Neuronal stem cell (in vitro differentiated cells): Measurements from ENCODE around the gene FHIT.

Experiments
- DNase-seq: peaks from one replicate; pipeline ENCODE4 v3.0.0-alpha.2; 2013; ENCODE audit warnings: low spot score
- H2AFZ ChIP-seq: one replicate; pipeline ENCODE4 v1.6.1; 2013; ENCODE audit warnings: mild to moderate bottlenecking, low read length, inconsistent platforms
- H2AK5ac ChIP-seq: 2 replicates; pipeline ENCODE4 v1.6.1; 2013; ENCODE audit warnings: low read depth, mild to moderate bottlenecking, inconsistent platforms, low read length, moderate library complexity, mixed read lengths
- H2BK120ac ChIP-seq: 2 replicates; pipeline ENCODE4 v1.6.1; 2013; ENCODE audit warnings: low read depth, mild to moderate bottlenecking, inconsistent platforms, low read length, moderate library complexity, mixed read lengths
- H2BK12ac ChIP-seq: one replicate; pipeline ENCODE4 v1.6.1; 2013; ENCODE audit warnings: low read length, inconsistent platforms
- H2BK15ac ChIP-seq: 2 replicates; pipeline ENCODE4 v1.6.1; 2013; ENCODE audit warnings: mild to moderate bottlenecking, low read length, inconsistent platforms, mixed read lengths
- H2BK5ac ChIP-seq: one replicate; pipeline ENCODE4 v1.6.1; 2013; ENCODE audit warnings: inconsistent platforms, mild to moderate bottlenecking, low read length, moderate library complexity
- H3K14ac ChIP-seq: one replicate; pipeline ENCODE4 v1.6.1; 2013; ENCODE audit warnings: low read length, inconsistent platforms
- H3K18ac ChIP-seq: 2 replicates; pipeline ENCODE4 v1.6.1; 2013; ENCODE audit warnings: low read length, inconsistent platforms
- H3K23ac ChIP-seq: 2 replicates; pipeline ENCODE4 v1.6.1; 2013; ENCODE audit warnings: low read depth, mild to moderate bottlenecking, mixed read lengths, low read length, inconsistent platforms; ENCODE audit not compliant: poor library complexity
- H3K27ac ChIP-seq: replicated peaks from 3 replicates; pipeline ENCODE4 v1.5.1; 2013; ENCODE audit warnings: low read length, inconsistent platforms
- H3K27me3 ChIP-seq, 3 experiments: 2 replicates each; pipeline ENCODE4 v1.6.1; 2013; ENCODE audit warnings: low read length in 3 of 3, mild to moderate bottlenecking in 2 of 3, inconsistent platforms in 1 of 3, low read depth in 1 of 3, mixed read lengths in 1 of 3, moderate library complexity in 1 of 3; ENCODE audit not compliant: control insufficient read depth in 3 of 3, insufficient read depth in 3 of 3
- H3K36me3 ChIP-seq, 2 donors: replicated peaks in 1 of 2; 2 replicates each; pipeline ENCODE4 v1.6.1; 2013; ENCODE audit warnings: low read length in 2 of 2; ENCODE audit not compliant: control insufficient read depth in 2 of 2, insufficient read depth in 2 of 2
- H3K4ac ChIP-seq: 2 replicates; pipeline ENCODE4 v1.6.1; 2013; ENCODE audit warnings: inconsistent platforms, mild to moderate bottlenecking, low read length, moderate library complexity
- H3K4me1 ChIP-seq, 2 donors: 1 replicate in 1 of 2; 2 replicates in 1 of 2; pipeline ENCODE4 v1.6.1; 2013; ENCODE audit warnings: low read length in 2 of 2, low read depth in 1 of 2; ENCODE audit not compliant: control insufficient read depth in 2 of 2, insufficient read depth in 1 of 2
- H3K4me2 ChIP-seq: one replicate; pipeline ENCODE4 v1.6.1; 2013; ENCODE audit warnings: mild to moderate bottlenecking, low read length, inconsistent platforms; ENCODE audit not compliant: insufficient read depth, poor library complexity, severe bottlenecking
- H3K4me3 ChIP-seq, 2 donors: 2 replicates each; pipeline ENCODE4 v1.5.1; 2013; ENCODE audit warnings: low read length in 2 of 2, mild to moderate bottlenecking in 2 of 2, inconsistent platforms in 1 of 2, moderate library complexity in 1 of 2
- H3K79me1 ChIP-seq: one replicate; pipeline ENCODE4 v1.6.1; 2013; ENCODE audit warnings: low read depth, mild to moderate bottlenecking, inconsistent platforms, low read length, moderate library complexity
- H3K9ac ChIP-seq: one replicate; pipeline ENCODE4 v1.6.1; 2013; ENCODE audit warnings: mild to moderate bottlenecking, low read depth, low read length, inconsistent platforms; ENCODE audit not compliant: poor library complexity
- H3K9me3 ChIP-seq, 2 donors: replicated peaks in 1 of 2; 2 replicates each; pipeline versions ENCODE3 to v1.6.1; 2013; ENCODE audit warnings: low read length in 2 of 2, mild to moderate bottlenecking in 2 of 2, inconsistent platforms in 1 of 2, low read depth in 1 of 2, mixed read lengths in 1 of 2, moderate library complexity in 1 of 2; ENCODE audit not compliant: control insufficient read depth in 2 of 2, insufficient read depth in 1 of 2
- H4K8ac ChIP-seq: one replicate; pipeline ENCODE4 v1.6.1; 2013; ENCODE audit warnings: low read depth, mild to moderate bottlenecking, inconsistent platforms, low read length, moderate library complexity
- H4K91ac ChIP-seq: one replicate; pipeline ENCODE4 v1.6.1; 2013; ENCODE audit warnings: low read length, low read depth, mild to moderate bottlenecking, inconsistent platforms; ENCODE audit not compliant: poor library complexity
- WGBS, 2 donors: extraction: QIAGEN DNeasy Blood & Tissue Kit; methylation state at CpG; one replicate each; pipeline ENCODE4 v1.1.7; 2013; ENCODE audit warnings: missing lambda C conversion rate in 2 of 2, mixed read lengths in 1 of 2; ENCODE audit not compliant: insufficient read length in 2 of 2, insufficient replicate concordance in 1 of 2; ENCODE audit errors: extremely low coverage in 2 of 2; 5-methylcytosine and 5-hydroxymethylcytosine counted together

Gene FHIT

GRCh38 chr3:60160822-60161748, 1090.2 kb downstream of the FHIT start:
- Histone ChIP-seq H3K9me3 (no peaks in the 10 kb centered on the region), H4K8ac (no peak overlapping the region), H3K4me3 (no peak overlapping the region), H2BK5ac (no peak overlapping the region), H3K36me3 (no peaks in the 10 kb centered on the region), H2BK12ac (no peak overlapping the region), H2AK5ac (no peak overlapping the region), H3K27ac (no peak overlapping the region), H3K23ac (no peak overlapping the region), H4K91ac (no peak overlapping the region), H3K27me3 (peaks cover 0 to 5% (median 0%) of the 10 kb centered on the region in 3 experiments), H3K4me1 (no peaks in the 10 kb centered on the region), H3K9ac (no peak overlapping the region), H3K79me1 (no peaks in the 10 kb centered on the region), H3K4me2 (no peak overlapping the region), H2BK120ac (no peak overlapping the region), H3K14ac (no peak overlapping the region), H3K18ac (no peak overlapping the region), H3K4ac (no peak overlapping the region), H2AFZ (no peak overlapping the region), H2BK15ac (no peak overlapping the region)
- no peak for DNase-seq
- no CpG with 5 or more reads among the region's 11 CpGs for WGBS, 2 donors

DNA sequence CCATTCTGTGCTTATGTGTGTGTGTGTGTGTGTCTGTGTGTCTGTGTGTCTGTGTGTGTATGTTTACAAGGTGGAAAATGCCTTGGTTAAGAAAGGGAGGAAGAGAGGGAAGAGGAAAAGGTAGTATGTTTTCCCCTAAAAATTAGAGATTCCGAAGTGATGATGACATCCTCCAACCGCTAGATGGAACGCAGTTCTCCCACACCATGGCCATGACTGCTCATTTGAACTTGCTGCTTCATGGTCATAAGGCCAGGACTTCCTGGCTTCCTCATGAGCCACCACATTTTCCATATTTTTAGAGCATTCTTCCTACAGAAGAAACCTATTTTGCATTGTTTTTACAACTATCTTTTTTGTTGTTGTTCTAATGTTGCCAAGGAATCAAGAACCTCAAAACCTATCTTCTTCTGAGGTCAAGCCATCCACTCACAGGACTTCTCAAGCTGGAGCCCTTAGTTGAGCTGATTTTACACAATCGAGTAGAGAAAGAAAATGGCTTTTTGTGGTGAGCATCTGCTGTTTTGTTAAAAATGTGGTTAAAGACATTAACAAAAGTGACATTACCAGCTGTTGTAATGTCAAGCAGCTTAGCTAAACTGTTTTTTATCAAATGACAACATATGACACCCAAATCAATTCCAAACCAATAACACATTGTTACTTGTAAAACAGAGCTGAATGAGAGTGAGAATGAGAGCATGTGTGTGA, 1091.0 kb downstream of the FHIT start:
- DNase-seq, result no peak
- Histone ChIP-seq H3K4me3 (no peak overlapping the region), H3K36me3 (no peaks in the 10 kb centered on the region), H2AK5ac (no peak overlapping the region), H2BK15ac (no peak overlapping the region), H2BK5ac (no peak overlapping the region), H3K4me2 (no peak overlapping the region), H3K9ac (no peak overlapping the region), H3K9me3 (no peaks in the 10 kb centered on the region), H3K18ac (no peak overlapping the region), H3K27me3 (peaks cover 0 to 5% (median 0%) of the 10 kb centered on the region in 3 experiments), H4K91ac (no peak overlapping the region), H3K4me1 (no peaks in the 10 kb centered on the region), H3K27ac (no peak overlapping the region), H2AFZ (no peak overlapping the region), H3K14ac (no peak overlapping the region), H3K23ac (no peak overlapping the region), H2BK120ac (no peak overlapping the region), H3K79me1 (no peaks in the 10 kb centered on the region), H4K8ac (no peak overlapping the region), H2BK12ac (no peak overlapping the region), H3K4ac (no peak overlapping the region)
- WGBS, 2 donors, result no CpG with 5 or more reads among the region's 4 CpGs

DNA sequence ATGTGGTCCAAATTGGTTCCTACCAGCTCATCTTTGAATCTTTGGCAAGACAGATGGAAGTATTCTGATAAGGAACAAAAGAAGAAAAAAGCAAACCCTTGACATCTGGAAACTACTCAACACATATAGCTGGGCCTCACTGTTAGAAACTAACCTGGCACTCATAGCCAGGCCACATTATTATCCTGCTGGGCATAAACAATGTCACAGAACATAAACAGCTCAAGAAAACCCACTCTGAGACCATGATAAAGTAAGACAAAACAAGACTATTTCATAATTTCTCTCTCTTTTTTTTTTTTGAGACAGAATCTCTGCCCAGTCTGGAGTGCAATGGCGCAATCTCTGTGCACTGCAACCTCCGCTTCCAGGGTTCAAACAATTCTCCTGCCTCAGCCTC, 1093.2 kb downstream of the FHIT start:
- Histone ChIP-seq H2BK5ac (no peak overlapping the region), H3K14ac (no peak overlapping the region), H3K9ac (no peak overlapping the region), H2BK12ac (no peak overlapping the region), H3K27ac (no peak overlapping the region), H3K9me3 (no peaks in the 10 kb centered on the region), H3K18ac (no peak overlapping the region), H3K4me1 (no peaks in the 10 kb centered on the region), H3K79me1 (no peaks in the 10 kb centered on the region), H2BK120ac (no peak overlapping the region), H2AK5ac (no peak overlapping the region), H3K4me3 (no peak overlapping the region), H3K36me3 (no peaks in the 10 kb centered on the region), H3K4me2 (no peak overlapping the region), H2BK15ac (no peak overlapping the region), H3K23ac (no peak overlapping the region), H4K91ac (no peak overlapping the region), H2AFZ (no peak overlapping the region), H4K8ac (no peak overlapping the region), H3K4ac (no peak overlapping the region), H3K27me3 (no peaks in the 10 kb centered on the region)
- WGBS, 2 donors, result no CpG with 5 or more reads among the region's 2 CpGs
- DNase-seq, result no peak

DNA sequence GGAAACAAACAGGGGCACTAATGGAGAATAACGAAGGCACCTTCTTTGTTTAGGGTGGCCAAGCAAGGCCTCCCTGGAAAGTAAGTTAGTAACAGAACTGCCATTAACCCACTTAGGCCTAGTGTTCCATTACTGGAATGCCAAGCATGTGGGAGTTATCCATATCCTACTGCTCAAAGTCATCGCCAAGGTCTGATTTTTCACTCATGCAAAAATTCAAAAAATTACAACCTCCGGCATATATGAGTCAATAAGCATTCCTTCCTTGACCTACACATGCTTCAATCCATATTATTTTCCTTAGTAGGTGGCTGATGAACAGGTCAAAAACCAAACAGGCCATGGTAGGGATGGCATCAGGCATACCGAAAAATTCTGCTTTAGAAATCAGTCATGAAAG, 1097.2 kb downstream of the FHIT start:
- Histone ChIP-seq H3K4me2 (no peak overlapping the region), H2AFZ (no peak overlapping the region), H3K27me3 (no peaks in the 10 kb centered on the region), H3K9ac (no peak overlapping the region), H3K23ac (no peak overlapping the region), H2AK5ac (no peak overlapping the region), H4K91ac (no peak overlapping the region), H2BK15ac (no peak overlapping the region), H2BK120ac (no peak overlapping the region), H3K14ac (no peak overlapping the region), H4K8ac (no peak overlapping the region), H2BK12ac (no peak overlapping the region), H3K9me3 (no peaks in the 10 kb centered on the region), H3K4me1 (no peaks in the 10 kb centered on the region), H3K4ac (no peak overlapping the region), H3K27ac (no peak overlapping the region), H2BK5ac (no peak overlapping the region), H3K79me1 (no peaks in the 10 kb centered on the region), H3K4me3 (no peak overlapping the region), H3K36me3 (no peaks in the 10 kb centered on the region), H3K18ac (no peak overlapping the region)
- DNase-seq, result no peak
- WGBS, 2 donors, result no CpG with 5 or more reads among the region's 4 CpGs
